HepG2 (cell line): ENCODE results near the gene IGSF21. TPM values are rescaled to one million over a fixed set of nuclear protein-coding genes. Genes with fewer than 3 reads are reported as not detected.

Source experiments
- ATAC-seq: fragments of 200-7000 bp; cut with Tn5 transposase; 3 replicates; pipeline ENCODE4 v1.9.1; 2020; ENCODE audit warnings: mild to moderate bottlenecking, moderate library complexity
- BruUV-seq: library from RNA; stranded (reverse); fragments of 400-500 nt; replicated peaks from 2 replicates; lab custom pipeline; 2021; lab: Mats Ljungman, UMichigan
- CTCF ChIA-PET: fragments of 300-600 bp; formaldehyde crosslinking; extraction: SDS; loops from one replicate; lab custom pipeline; 2021; ENCODE audit warnings: low total read pairs, inconsistent platforms, low intra/inter-chr PET ratio; lab: Yijun Ruan, JAX
- POLR2A ChIA-PET: fragments of 350-600 bp; sonication (Branson Sonifier 250); formaldehyde crosslinking; loops from one replicate; lab custom pipeline; 2020; ENCODE audit warnings: antibody characterized with exemption, inconsistent platforms; lab: Yijun Ruan, JAX
- DNase-seq: peaks from one replicate; pipeline ENCODE4 v3.0.0-alpha.2; 2015; ENCODE audit warnings: low spot score
- FAIRE-seq: peaks from 3 replicates; lab custom pipeline; 2011; peaks lifted over from hg19 to GRCh38; lab: Jason Lieb, UNC
- H2AFZ ChIP-seq: one replicate; pipeline ENCODE4 v1.6.1; 2011; ENCODE audit warnings: low read length, inconsistent platforms
- H3K27ac ChIP-seq: fragments of 300-600 bp; 3 replicates; pipeline ENCODE4 v1.8.0; 2011; ENCODE audit warnings: mixed run types, mild to moderate bottlenecking, mixed read lengths, low read length, inconsistent platforms; ENCODE audit not compliant: insufficient read depth; ENCODE audit errors: extremely low read length
- H3K27me3 ChIP-seq, 2 experiments: fragments of 200-600 bp in 1 of 2; 2 replicates in 1 of 2; 3 replicates in 1 of 2; pipeline versions ENCODE4 v1.6.0 to v1.8.0; 2011; ENCODE audit warnings: low read length in 2 of 2, mild to moderate bottlenecking in 2 of 2, moderate library complexity in 2 of 2, inconsistent platforms in 1 of 2; ENCODE audit not compliant: insufficient read depth in 2 of 2, control insufficient read depth in 1 of 2
- H3K36me3 ChIP-seq, 2 experiments: fragments of 200-600 bp in 1 of 2; replicated peaks in 1 of 2; 2 replicates in 1 of 2; 3 replicates in 1 of 2; pipeline versions ENCODE4 v1.5.1 to v1.8.0; 2011; ENCODE audit warnings: low read length in 2 of 2, inconsistent platforms in 1 of 2; ENCODE audit not compliant: insufficient read depth in 2 of 2, control insufficient read depth in 1 of 2
- H3K4me1 ChIP-seq: 2 replicates; pipeline ENCODE4 v1.5.1; 2012; ENCODE audit warnings: low read length, inconsistent platforms; ENCODE audit not compliant: insufficient read depth
- H3K4me2 ChIP-seq: 2 replicates; pipeline ENCODE4 v1.6.0; 2011; ENCODE audit warnings: low read depth, low read length, inconsistent platforms
- H3K4me3 ChIP-seq, 3 experiments: fragments of 200-600 bp in 1 of 3; sonication (generic), shearing (Covaris generic) in 1 of 3; replicated peaks in 1 of 3; 2 replicates each; pipeline ENCODE4 v1.5.1; 2011 to 2016; ENCODE audit warnings: low read length in 3 of 3, inconsistent platforms in 2 of 3, low read depth in 2 of 3, mild to moderate bottlenecking in 2 of 3, control low read depth in 1 of 3, mixed read lengths in 1 of 3; ENCODE audit not compliant: insufficient read depth in 1 of 3
- H3K79me2 ChIP-seq: one replicate; pipeline ENCODE4 v1.6.1; 2011; ENCODE audit warnings: low read length, inconsistent platforms; ENCODE audit not compliant: insufficient read depth
- H3K9ac ChIP-seq: 2 replicates; pipeline ENCODE4 v1.6.0; 2011; ENCODE audit warnings: mild to moderate bottlenecking, low read depth, low read length, inconsistent platforms; ENCODE audit not compliant: insufficient read depth
- H3K9me3 ChIP-seq: 2 replicates; pipeline ENCODE4 v1.5.1; 2012; ENCODE audit warnings: mild to moderate bottlenecking, low read length
- H4K20me1 ChIP-seq: 2 replicates; pipeline ENCODE4 v1.6.0; 2011; ENCODE audit warnings: inconsistent platforms, mild to moderate bottlenecking, low read length, moderate library complexity; ENCODE audit not compliant: insufficient read depth
- KAT2B ChIP-seq: fragments of 150-350 bp; IDR thresholded peaks from 2 replicates; pipeline ENCODE4 v1.6.1; 2014; ENCODE audit warnings: low read depth, low read length, borderline replicate concordance
- KDM4B ChIP-seq: sonication (generic); formaldehyde crosslinking; IDR thresholded peaks from 2 replicates; pipeline ENCODE4 v1.4.0; 2020; ENCODE audit warnings: missing genetic modification reagents
- TP53 ChIP-seq: sonication (generic); formaldehyde crosslinking; conservative IDR thresholded peaks from 2 replicates; pipeline ENCODE4 v1.4.0; 2020; ENCODE audit warnings: missing genetic modification reagents
- YEATS2 ChIP-seq: sonication (generic); formaldehyde crosslinking; IDR thresholded peaks from 2 replicates; pipeline ENCODE4 v1.4.0; 2020; ENCODE audit warnings: missing genetic modification reagents, borderline replicate concordance
- ZNF350 ChIP-seq: sonication (generic); formaldehyde crosslinking; IDR thresholded peaks from 2 replicates; pipeline ENCODE4 v1.4.0; 2020; ENCODE audit warnings: mild to moderate bottlenecking, low read depth, missing genetic modification reagents, borderline replicate concordance
- ZNF577 ChIP-seq: sonication (generic); formaldehyde crosslinking; IDR thresholded peaks from 2 replicates; pipeline ENCODE4 v1.4.0; 2020; ENCODE audit warnings: mild to moderate bottlenecking, low read depth, missing genetic modification reagents, borderline replicate concordance
- WGBS: methylation state at CpG from one replicate; pipeline ENCODE4 v1.1.6; 2017; ENCODE audit warnings: low lambda C conversion rate; 5-methylcytosine and 5-hydroxymethylcytosine counted together
- in situ Hi-C: cut with HindIII; loops from 2 replicates; pipeline ENCODE4 v1.10.0; 2017; ENCODE audit warnings: low pct_unique_long_range_greater_than_20kb; ENCODE audit not compliant: extremely low pct_ligation_motif_present
- intact Hi-C: fragments of 100-400 bp; cut with micrococcal nuclease; formaldehyde crosslinking; loops from one replicate; pipeline ENCODE4 v1.10.0; 2022; ENCODE audit not compliant: unreplicated experiment
- polyA plus RNA-seq, 8 experiments: library from polyadenylated mRNA; depleted of rRNA in 3 of 8; stranded (reverse) in 7 of 8; unstranded in 1 of 8; fragments of >200 nt; fragmentation: Illumina TruSeq in 4 of 8; extraction: Trizol in 4 of 8; gene quantifications; 2 replicates each; pipeline versions ENCODE4 v1.2.1 to v1.2.3, GENCODE V29; 2011 to 2016; ENCODE audit warnings: low read depth in 4 of 8, missing spikeins in 1 of 8, mixed read lengths in 1 of 8; ENCODE audit not compliant: insufficient read depth in 1 of 8
- total RNA-seq, 5 experiments: library from RNA; depleted of rRNA; stranded (reverse); fragments of >200 nt; fragmentation: Illumina TruSeq; extraction: Trizol; gene quantifications; 2 replicates each; pipeline ENCODE4 v1.2.3, GENCODE V29; 2016; ENCODE audit warnings: low read depth in 1 of 5
- TF ChIP-seq, protein P1 (sequence below): IDR thresholded peaks from 2 replicates; pipeline ENCODE4 v1.6.1; 2016; ENCODE audit warnings: missing genetic modification reagents, missing compliant biosample characterization
- TF ChIP-seq, protein P2 (sequence below), 2 experiments: sonication (generic) in 1 of 2; formaldehyde crosslinking in 1 of 2; IDR thresholded peaks; 2 replicates each; pipeline versions ENCODE4 v1.5.1 to v1.6.1; 2011 to 2020; ENCODE audit warnings: borderline replicate concordance in 1 of 2, low read depth in 1 of 2, low read length in 1 of 2, mild to moderate bottlenecking in 1 of 2, missing genetic modification reagents in 1 of 2, moderate library complexity in 1 of 2
- TF ChIP-seq, protein P3 (sequence below): sonication (generic); formaldehyde crosslinking; IDR thresholded peaks from 2 replicates; pipeline ENCODE4 v1.5.0; 2020; ENCODE audit warnings: mild to moderate bottlenecking, missing genetic modification reagents, borderline replicate concordance
- TF ChIP-seq, protein P4 (sequence below): sonication (generic); formaldehyde crosslinking; IDR thresholded peaks from 2 replicates; pipeline ENCODE4 v1.8.0; 2022; ENCODE audit warnings: missing genetic modification reagents, low read depth, mild to moderate bottlenecking, borderline replicate concordance

Gene IGSF21
- total and polyA plus RNA-seq, 2 of the 13 experiments (the other 11 are each of a cell fraction or from before 2014, with no cell fraction given): not detected

DNA sequence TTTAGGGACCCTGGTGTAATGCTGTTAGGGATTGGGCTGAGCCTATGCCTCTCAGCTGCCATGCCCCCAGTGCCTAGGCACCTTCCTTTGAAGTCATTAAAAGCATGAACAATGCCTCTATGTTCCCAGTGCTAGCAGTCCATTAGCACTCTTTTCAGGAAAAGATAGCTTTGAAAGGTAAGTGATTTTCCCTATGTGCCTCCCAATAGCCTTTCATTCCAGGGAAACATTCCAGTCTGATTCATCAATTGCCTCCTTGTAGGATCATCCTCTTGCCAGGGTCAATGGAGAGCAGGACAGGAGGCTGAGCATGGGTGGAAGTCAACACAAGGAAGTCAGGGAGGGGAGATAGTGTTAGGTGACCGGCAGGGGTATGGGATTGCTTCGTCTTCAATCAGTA is 8.6 kb upstream of the IGSF21 start:
- in situ Hi-C loops (no loop called here), intact Hi-C loops (no loop called here)
- Histone ChIP-seq H2AFZ (no peak overlapping the region), H3K27me3 (peaks cover 0 to 7% of the 10 kb centered on the region in 2 experiments; a peak in 1 of 5 replicates), H3K4me1 (no peaks in the 10 kb centered on the region), H4K20me1 (no peaks in the 10 kb centered on the region), H3K27ac (no peak overlapping the region), H3K9me3 (no peaks in the 10 kb centered on the region), H3K4me2 (no peak overlapping the region), H3K36me3 (no peaks in the 10 kb centered on the region), H3K79me2 (no peaks in the 10 kb centered on the region), H3K9ac (no peak overlapping the region), H3K4me3 (no peak overlapping the region)
- DNase-seq (no peak), FAIRE-seq (no peak), ATAC-seq (no peak)
- WGBS: 16% methylated on average over 2 of the region's 2 CpGs
- no TSS peak for BruUV-seq
- ChIA-PET CTCF (no interaction called here), POLR2A (no interaction called here)
- TF ChIP-seq, protein P1, sequence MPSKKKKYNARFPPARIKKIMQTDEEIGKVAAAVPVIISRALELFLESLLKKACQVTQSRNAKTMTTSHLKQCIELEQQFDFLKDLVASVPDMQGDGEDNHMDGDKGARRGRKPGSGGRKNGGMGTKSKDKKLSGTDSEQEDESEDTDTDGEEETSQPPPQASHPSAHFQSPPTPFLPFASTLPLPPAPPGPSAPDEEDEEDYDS (CRISPR knock-in tag): no peak
- TF ChIP-seq ZNF350 (CRISPR knock-in tag): no peak
- no peak for TF ChIP-seq KAT2B
- TF ChIP-seq YEATS2: no peak
- TF ChIP-seq, protein P2, sequence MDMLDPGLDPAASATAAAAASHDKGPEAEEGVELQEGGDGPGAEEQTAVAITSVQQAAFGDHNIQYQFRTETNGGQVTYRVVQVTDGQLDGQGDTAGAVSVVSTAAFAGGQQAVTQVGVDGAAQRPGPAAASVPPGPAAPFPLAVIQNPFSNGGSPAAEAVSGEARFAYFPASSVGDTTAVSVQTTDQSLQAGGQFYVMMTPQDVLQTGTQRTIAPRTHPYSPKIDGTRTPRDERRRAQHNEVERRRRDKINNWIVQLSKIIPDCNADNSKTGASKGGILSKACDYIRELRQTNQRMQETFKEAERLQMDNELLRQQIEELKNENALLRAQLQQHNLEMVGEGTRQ (IDR thresholded peaks at IDR 0.05; ENCODE audit: low read depth, low read length): no peak
- TF ChIP-seq, protein P2 (CRISPR knock-in tag; IDR thresholded peaks at IDR 0.05; ENCODE audit: borderline replicate concordance): no peak
- TF ChIP-seq ZNF577 (CRISPR knock-in tag): no peak
- TF ChIP-seq, protein P3, sequence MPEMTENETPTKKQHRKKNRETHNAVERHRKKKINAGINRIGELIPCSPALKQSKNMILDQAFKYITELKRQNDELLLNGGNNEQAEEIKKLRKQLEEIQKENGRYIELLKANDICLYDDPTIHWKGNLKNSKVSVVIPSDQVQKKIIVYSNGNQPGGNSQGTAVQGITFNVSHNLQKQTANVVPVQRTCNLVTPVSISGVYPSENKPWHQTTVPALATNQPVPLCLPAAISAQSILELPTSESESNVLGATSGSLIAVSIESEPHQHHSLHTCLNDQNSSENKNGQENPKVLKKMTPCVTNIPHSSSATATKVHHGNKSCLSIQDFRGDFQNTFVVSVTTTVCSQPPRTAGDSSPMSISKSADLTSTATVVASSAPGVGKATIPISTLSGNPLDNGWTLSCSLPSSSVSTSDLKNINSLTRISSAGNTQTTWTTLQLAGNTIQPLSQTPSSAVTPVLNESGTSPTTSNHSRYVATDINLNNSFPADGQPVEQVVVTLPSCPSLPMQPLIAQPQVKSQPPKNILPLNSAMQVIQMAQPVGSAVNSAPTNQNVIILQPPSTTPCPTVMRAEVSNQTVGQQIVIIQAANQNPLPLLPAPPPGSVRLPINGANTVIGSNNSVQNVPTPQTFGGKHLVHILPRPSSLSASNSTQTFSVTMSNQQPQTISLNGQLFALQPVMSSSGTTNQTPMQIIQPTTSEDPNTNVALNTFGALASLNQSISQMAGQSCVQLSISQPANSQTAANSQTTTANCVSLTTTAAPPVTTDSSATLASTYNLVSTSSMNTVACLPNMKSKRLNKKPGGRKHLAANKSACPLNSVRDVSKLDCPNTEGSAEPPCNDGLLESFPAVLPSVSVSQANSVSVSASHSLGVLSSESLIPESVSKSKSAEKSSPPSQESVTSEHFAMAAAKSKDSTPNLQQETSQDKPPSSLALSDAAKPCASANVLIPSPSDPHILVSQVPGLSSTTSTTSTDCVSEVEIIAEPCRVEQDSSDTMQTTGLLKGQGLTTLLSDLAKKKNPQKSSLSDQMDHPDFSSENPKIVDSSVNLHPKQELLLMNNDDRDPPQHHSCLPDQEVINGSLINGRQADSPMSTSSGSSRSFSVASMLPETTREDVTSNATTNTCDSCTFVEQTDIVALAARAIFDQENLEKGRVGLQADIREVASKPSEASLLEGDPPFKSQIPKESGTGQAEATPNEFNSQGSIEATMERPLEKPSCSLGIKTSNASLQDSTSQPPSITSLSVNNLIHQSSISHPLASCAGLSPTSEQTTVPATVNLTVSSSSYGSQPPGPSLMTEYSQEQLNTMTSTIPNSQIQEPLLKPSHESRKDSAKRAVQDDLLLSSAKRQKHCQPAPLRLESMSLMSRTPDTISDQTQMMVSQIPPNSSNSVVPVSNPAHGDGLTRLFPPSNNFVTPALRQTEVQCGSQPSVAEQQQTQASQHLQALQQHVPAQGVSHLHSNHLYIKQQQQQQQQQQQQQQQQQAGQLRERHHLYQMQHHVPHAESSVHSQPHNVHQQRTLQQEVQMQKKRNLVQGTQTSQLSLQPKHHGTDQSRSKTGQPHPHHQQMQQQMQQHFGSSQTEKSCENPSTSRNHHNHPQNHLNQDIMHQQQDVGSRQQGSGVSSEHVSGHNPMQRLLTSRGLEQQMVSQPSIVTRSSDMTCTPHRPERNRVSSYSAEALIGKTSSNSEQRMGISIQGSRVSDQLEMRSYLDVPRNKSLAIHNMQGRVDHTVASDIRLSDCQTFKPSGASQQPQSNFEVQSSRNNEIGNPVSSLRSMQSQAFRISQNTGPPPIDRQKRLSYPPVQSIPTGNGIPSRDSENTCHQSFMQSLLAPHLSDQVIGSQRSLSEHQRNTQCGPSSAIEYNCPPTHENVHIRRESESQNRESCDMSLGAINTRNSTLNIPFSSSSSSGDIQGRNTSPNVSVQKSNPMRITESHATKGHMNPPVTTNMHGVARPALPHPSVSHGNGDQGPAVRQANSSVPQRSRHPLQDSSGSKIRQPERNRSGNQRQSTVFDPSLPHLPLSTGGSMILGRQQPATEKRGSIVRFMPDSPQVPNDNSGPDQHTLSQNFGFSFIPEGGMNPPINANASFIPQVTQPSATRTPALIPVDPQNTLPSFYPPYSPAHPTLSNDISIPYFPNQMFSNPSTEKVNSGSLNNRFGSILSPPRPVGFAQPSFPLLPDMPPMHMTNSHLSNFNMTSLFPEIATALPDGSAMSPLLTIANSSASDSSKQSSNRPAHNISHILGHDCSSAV: no peak
- TF ChIP-seq KDM4B (CRISPR knock-in tag): no peak
- no peak for TF ChIP-seq TP53 (CRISPR knock-in tag)
- TF ChIP-seq, protein P4, sequence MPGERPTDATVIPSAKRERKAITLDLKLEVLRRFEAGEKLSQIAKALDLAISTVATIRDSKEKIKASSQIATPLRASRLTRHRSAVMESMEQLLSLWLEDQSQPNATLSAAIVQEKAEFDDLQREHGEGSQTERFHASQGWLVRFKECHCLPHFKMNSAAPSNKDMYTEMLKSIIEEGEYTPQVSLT (CRISPR knock-in tag): no peak
